ENCODE results near the gene LSM14B.

- TF ChIP-seq CTCF (conservative IDR thresholded peaks at IDR 0.05; ENCODE audit: low read depth, low read length): no peak
- TF ChIP-seq EZH2 (IDR thresholded peaks at IDR 0.05; ENCODE audit: borderline replicate concordance, low read depth, low read length, poor library complexity, severe bottlenecking): no peak
Observed at GRCh38 chr20:62158088-62158400, 35.8 kb downstream of the LSM14B start.
